Measurements from ENCODE around the gene TNNT3.

The TNNT3 gene

DNA sequence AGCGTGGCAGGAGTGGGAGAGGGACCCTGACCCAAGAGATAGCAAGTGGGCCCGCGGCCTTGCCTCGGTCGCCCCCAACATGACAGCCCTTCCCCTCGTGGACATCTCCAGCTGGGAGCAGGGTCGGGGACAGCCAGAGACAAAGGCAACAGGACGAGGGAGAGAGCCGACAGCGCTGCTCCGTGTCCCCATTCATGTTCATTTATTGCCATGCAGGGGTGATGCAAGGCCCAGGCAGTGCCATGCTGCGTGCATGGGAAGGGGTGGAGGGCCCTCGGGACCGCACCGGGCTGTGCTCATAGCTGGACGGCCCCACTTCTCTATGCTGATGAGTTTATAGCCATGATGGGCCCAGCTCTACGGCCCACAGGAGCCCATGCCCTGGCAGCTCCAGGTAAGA lies 40.3 kb downstream of the TNNT3 start:
- no peak for DNase-seq

DNA sequence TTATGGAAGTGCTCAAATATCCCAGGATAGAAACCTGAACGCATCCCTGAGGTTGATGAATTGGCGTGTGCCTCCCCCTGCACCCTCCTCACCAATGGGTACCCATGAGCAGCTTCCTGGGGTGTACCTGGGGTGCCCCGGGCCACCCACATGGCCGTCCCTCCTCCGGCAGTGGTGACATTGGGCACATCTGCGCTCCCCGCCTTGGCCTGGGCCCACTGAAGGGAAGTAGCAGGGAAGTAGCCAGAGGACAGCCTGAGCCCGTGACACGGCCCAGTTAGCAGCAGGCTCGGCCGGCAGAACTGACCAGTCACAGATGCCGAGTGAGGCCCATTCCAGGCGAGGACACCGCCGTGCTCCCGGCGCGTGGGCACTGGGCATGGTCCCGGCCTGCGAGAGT lies 44.4 kb downstream of the TNNT3 start:
- DNase-seq, result no peak

DNA sequence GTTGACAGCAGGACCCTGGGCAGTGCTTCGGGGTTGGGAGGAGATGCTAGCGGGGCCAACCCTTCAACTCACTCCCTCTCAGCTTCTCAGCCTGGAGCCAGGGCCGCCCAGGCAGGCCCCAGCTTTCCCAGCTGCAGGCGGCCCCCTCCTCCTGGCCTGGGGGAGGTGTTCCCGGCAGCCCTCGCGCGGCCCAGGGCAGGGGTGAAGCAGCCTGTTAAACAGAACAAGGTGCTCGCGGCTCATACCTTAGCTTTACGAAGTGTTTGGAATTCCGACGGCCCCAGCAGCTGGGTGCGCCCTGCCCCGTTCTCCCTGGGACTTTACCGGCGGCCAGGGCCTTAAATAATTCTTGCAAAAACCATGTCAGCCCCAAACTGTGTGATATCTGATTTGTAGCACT lies 44.8 kb downstream of the TNNT3 start:
- no peak for DNase-seq

DNA sequence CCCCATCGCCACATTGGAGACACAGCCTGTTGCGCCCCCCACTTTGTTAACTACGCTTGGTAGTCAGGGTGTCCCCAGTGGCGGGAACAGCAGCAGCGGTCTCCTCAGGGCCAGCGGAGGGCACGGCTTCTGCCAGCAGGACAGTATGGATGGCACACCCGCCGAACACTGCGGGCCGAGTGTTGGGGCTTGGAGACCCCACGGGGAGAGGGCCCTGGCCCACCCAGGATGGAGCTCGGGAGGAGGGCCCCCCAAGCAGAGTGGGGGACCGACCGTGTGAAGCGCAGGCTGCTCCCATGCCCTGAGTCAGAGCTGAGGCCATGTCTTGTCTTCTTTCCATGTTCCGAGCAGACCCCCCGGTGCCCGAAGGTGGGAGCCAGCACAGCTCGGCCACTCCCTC lies 45.5 kb downstream of the TNNT3 start:
- no peak for DNase-seq

GRCh38 chr11:1966531-1966930 lies 47.0 kb downstream of the TNNT3 start:
- no peak for DNase-seq

GRCh38 chr11:1967641-1968225 lies 48.2 kb downstream of the TNNT3 start:
- DNase-seq, result no peak

DNA sequence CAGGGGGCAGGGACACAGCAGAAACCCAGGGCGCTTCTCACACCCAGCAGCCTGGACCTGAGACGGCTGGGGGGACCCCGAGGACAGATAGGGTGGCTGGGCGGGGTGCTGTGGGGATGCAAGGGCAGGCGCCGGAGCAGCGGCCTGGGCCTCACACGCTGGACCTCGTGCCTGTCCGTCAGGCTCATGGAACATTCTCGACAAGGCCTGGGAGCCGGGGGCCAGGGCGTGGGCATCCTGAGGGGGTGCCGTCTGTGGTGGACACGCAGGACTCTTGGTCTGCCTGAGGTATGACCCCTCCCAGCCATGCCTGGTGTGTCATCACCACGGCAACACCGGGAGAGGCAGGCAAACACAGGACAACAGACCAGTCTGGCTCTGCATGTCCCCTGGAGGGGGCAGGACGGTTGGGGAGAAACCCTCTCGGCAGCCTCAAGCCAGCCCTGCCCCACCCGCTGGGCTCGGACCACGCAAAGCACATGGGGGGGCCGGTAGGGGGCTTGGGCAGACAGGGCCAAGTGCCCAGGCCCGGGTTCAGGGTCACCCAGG lies 49.0 kb downstream of the TNNT3 start:
- DNase-seq, result no peak

DNA sequence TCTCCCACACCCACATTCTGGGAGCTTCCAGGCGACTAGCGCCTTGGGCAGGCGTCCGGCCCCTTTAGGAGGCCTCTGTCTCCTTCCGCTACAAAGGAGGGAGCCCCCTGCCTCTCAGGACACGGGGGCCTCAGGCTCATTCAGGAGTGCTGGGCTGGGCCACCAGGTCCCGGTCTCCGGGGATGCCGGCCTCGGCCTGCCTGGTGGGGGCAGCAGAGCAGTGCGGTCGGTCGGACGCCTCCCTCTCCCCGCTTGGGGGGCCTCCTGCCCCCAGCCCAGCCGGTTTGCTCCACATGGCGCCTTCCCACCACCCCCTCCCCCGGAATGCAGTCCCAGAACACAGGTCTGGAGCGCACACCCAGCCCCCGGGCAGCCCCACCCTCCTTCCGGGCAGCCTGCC lies 49.5 kb downstream of the TNNT3 start:
- no peak for DNase-seq

DNA sequence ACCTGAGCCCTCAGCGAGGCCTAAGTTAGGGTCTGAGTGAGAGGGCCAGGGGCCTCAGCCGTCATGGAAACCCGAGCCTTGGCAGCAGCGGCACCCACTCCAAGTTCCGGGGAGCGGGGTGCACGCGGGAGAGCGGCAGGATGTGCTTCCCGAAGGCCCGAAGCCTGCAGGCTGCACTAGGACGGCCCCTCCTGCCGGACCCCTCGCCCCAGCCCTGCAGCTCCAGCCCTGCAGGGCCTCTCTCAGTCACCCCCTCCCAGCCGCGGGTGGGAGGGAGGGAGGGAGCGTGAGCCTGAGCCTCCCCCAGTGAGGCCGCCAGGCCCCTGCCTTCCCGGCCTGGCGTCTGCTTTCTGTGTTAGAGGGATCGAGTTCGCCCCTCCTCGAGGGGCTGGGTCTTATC lies 50.3 kb downstream of the TNNT3 start:
- no peak for DNase-seq

- DNase-seq, result no peak
Observed at GRCh38 chr11:1970956-1971355, 51.5 kb downstream of the TNNT3 start.

- DNase-seq, result no peak
Observed at GRCh38 chr11:1975185-1975584, 55.7 kb downstream of the TNNT3 start.

DNA sequence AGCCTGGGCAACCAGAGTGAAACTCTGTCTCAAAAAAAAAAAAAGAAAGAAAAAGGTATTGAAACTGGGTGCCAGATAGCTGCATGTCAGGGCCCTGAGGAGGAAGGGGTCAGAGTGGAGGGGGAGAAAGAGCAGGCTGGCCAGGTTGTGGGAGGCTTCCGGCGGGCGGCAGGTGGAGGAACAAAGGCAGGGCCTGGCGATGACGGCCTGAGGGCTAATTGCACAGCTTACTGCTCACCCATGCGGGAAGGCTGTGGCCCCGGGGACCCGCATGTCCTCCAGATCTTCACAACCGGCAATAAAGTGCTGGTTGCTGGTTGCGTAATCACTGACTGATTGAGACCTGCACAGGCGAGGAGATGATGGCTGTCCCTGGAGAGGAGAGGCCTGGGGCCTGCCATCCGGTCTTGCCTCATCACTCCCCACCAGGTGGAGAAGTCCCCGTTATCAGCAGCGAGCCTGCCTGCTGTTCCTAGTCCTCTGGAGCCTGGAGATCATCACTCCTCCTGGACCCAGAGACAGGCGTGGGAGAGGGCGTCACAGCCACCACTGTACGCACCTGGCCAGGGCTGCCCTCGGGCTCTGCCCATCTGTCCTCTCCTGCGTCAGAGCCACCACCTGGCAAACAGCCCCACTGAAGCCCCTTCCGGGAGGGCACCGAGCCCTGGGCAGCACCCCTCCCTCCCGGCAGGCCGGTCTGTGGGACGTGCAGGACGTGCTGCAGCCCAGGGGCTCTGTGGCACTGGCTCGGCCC lies 59.4 kb downstream of the TNNT3 start:
- no peak for DNase-seq

DNA sequence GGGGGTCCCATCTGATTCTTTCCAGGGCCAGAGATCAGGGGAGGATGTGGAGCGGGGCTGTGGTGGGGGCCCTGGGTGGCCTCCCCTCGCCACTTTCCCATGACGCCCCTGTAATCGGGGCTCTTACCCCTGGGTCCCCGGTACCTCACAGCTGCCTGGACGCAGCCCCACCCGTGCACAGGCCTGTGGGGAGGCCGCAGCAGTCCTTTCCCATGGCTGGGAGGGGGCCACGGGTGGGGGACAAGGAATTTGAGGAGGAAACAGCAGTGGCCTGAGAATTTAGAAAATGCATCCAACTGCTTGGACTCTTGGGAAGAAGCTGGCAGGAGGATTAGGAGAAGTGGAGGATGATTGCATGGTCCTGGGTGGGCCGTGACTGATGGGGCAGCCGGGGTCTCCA lies 60.1 kb downstream of the TNNT3 start:
- DNase-seq, result no peak

DNA sequence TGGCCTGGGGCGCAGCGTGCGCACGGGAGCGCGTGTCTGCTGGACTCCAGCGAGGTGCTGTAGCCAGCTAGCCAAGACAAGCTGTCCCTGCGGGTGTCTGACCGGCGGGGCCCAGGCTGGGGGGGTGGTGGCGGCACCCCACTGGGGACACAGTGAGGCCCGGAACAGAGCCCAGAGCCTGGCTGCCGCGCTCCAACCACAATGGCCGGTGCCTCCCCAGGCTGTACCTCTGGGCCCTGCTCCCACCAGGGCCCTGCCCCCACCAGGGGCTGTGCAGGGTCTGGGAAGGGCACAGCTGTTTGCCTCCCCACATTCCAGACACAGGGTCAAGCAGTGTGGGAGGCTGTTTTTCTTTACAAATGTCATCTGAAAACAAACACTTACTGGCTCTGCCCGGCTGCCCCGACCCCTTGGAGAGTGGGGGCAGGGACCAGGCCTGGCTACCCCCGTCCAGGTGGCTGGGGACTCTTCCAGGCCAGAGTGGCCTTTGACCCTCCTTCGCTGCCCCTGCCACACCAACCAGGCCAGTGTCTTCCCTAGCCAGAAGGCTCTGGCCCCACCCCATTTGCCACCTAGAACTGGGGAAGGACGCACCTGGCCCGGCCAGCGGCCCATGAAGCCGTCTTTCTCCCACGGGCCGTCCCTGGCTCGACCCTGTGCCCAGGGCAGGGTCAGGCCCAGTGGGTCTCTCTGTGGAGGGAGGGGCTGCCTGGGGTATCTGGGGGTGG lies 63.5 kb downstream of the TNNT3 start:
- DNase-seq, result no peak

DNA sequence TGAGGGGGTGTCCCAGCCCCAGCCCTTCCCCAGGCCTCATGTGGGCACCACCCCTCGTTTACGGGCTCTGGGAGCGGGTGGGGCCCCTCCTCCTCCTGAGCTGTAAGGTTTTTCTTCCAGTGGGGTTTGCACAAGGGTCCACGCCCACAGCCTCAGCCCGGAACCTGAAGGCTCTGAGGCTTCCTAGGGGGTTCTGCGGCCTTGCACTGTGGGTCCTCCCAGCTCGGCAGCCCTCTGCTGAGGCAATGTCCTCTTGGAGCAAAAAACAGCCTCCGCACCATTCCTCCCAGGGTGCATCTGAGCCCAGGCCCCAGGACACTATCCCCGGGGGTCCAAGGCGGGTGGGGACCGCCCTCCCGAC lies 64.1 kb downstream of the TNNT3 start:
- DNase-seq, result no peak

DNA sequence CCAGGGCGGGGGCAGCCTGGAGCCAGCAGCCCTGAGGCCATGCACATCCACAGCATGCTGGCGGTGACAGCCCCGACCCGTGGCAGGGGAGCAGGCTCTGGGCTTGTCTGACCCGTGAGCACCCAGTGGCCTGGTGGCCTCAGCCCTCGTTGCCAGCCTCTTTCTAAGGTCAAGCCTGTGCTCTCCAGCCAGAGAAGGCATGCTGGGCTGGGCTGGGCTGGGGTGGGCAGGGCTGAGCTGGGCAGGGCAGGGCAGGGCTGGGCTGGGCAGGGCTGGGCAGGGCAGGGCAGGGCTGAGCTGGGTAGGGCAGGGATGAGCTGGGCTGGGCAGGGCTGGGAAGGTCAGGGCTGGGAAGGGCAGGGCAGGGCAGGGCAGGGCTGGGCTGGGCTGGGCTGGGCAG lies 67.5 kb downstream of the TNNT3 start:
- DNase-seq, result no peak

DNA sequence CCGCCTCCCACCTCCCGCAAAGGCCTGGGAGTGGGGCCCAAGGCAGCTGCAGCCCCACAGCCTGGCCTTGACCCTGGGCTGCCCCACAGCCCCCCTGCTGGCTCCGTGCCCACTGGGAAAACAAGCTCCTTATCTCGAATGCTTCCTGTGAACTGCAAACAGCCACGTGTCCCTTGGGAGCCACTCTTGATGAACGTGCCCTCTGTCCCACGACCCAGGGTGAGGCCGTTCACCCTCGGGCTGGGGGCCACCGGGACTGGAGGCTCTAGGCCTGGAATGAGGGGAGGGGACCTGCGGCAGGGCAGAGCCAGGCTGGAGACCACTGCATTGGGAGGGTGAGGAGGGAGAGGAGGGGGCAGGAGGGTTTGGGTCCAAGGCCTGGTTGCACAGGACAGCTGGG lies 68.7 kb downstream of the TNNT3 start:
- no peak for DNase-seq

Data from inflammatory macrophage (primary cell).